Epithelial cell of esophagus (primary cell): ENCODE results near the gene TMC7.
A peak's percentile ranks its signal among the peaks of the same experiment; 100 is the strongest.

Source experiments
- DNase-seq: peaks from one replicate; pipeline ENCODE4 v3.0.0; 2010; ENCODE audit warnings: low read depth
- H3K4me3 ChIP-seq: 2 replicates; pipeline ENCODE4 v1.5.1; 2011; ENCODE audit warnings: mild to moderate bottlenecking, low read length, control low read depth
- TF ChIP-seq, protein P1 (sequence below): IDR thresholded peaks from 2 replicates; pipeline ENCODE4 v1.5.1; 2011; ENCODE audit warnings: low read depth, mild to moderate bottlenecking, low read length, control low read depth, inconsistent platforms; ENCODE audit not compliant: insufficient read depth; ENCODE audit errors: missing control alignments

TMC7 gene

DNA sequence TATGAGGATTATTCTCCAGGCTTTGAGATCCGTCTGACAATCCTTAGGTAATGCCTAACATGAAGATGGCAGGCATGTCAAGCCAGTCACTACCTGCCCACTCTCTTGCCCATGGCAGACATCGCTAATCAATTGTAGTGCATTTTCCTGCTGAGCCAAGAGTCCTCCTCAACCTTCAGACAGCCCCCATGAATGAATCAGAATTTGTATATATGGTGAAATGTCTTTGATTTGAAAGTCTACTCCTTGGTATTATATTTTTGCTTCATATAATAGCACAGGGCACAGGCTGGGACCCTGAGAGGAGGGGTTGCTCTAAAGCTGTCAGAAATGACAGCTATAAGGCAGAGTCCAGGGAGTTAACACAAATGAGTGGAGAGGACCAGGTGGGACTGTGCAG, 56.7 kb downstream of the TMC7 start:
- TF ChIP-seq, protein P1, sequence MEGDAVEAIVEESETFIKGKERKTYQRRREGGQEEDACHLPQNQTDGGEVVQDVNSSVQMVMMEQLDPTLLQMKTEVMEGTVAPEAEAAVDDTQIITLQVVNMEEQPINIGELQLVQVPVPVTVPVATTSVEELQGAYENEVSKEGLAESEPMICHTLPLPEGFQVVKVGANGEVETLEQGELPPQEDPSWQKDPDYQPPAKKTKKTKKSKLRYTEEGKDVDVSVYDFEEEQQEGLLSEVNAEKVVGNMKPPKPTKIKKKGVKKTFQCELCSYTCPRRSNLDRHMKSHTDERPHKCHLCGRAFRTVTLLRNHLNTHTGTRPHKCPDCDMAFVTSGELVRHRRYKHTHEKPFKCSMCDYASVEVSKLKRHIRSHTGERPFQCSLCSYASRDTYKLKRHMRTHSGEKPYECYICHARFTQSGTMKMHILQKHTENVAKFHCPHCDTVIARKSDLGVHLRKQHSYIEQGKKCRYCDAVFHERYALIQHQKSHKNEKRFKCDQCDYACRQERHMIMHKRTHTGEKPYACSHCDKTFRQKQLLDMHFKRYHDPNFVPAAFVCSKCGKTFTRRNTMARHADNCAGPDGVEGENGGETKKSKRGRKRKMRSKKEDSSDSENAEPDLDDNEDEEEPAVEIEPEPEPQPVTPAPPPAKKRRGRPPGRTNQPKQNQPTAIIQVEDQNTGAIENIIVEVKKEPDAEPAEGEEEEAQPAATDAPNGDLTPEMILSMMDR: no peak
- DNase-seq: no peak
- H3K4me3 ChIP-seq: no peak overlapping the region

DNA sequence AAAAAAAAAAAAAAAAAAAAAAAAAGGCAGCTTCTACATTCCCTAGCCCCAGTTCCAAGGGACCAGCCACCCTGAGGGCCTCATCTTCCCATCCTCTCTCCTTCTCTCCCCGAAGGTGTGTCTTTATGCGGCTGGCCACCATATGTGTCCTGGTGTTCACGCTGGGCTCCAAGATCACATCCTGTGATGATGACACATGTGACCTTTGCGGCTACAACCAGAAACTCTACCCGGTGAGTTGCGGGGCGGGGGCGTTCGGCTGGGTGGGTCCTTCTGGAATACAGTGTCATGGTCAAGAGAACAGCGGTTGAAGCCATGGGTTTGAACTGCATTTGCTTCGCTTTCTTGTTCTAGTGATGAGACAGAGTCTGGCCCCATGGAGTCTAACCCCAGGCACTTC, 61.0 kb downstream of the TMC7 start:
- no peak overlapping the region for H3K4me3 ChIP-seq
- DNase-seq: no peak
- TF ChIP-seq, protein P1: no peak

DNA sequence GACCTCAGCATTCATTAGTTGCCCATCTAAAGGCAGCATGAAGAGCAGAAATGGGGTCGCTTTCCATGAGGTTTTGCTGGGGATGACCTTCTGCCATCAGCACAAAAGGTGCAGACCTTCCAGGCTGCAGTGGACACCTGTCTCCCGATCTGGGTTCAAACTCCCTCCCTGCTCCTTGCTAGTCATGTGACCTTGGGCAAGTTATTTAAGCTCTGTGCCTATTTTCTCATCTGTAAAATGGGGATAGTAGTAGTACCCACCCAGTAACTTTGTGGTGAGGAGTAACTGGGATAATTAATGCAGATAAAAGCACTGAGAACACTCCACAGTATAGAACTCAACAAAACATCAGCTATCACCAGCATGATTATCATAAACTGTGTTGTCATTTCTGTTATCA, 62.3 kb downstream of the TMC7 start:
- DNase-seq: no peak
- H3K4me3 ChIP-seq: no peak overlapping the region
- TF ChIP-seq, protein P1: no peak

DNA sequence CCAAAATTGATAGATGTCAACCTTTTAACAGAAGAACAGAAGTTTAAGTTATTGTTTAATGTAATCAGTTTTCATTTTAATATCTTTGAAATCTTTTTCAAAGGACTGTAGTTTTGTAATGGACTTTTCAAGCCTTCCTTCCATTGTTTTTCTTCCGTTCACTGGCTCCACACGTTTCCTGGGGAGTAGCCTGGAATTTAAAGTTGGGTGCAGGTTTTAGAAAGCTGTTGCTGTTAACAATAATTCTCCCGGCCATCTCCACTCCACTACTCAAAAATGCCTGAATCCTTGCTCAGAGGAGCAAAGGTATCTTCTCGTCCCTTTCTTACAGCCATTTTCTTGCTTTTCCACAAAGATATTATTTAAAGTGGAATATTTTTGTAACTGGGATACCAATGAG, 79.0 kb downstream of the TMC7 start:
- no peak for DNase-seq

DNA sequence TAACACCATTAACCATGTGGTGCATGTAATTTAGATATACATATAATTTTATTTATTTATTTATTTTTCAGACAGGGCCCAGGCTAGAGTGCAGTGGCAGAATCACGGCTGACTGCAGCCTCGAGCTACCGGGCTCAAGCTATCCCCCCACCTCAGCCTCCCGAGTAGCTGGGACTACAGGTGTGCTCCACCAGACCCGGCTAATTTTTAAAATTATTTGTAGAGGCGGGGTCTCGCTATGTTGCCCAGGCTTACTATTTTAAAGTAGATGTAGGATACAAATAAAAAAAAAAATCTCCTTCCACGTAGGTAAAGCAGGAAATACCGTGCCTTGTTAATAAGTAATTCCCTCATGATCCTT, 83.2 kb downstream of the TMC7 start:
- DNase-seq: no peak
- H3K4me3 ChIP-seq: peak overlapping the region; percentile 87
- TF ChIP-seq, protein P1: no peak

More for the DNA sequence above, 79.0 kb downstream of the TMC7 start:
- TF ChIP-seq, protein P1: no peak
- H3K4me3 ChIP-seq: no peak overlapping the region

DNA sequence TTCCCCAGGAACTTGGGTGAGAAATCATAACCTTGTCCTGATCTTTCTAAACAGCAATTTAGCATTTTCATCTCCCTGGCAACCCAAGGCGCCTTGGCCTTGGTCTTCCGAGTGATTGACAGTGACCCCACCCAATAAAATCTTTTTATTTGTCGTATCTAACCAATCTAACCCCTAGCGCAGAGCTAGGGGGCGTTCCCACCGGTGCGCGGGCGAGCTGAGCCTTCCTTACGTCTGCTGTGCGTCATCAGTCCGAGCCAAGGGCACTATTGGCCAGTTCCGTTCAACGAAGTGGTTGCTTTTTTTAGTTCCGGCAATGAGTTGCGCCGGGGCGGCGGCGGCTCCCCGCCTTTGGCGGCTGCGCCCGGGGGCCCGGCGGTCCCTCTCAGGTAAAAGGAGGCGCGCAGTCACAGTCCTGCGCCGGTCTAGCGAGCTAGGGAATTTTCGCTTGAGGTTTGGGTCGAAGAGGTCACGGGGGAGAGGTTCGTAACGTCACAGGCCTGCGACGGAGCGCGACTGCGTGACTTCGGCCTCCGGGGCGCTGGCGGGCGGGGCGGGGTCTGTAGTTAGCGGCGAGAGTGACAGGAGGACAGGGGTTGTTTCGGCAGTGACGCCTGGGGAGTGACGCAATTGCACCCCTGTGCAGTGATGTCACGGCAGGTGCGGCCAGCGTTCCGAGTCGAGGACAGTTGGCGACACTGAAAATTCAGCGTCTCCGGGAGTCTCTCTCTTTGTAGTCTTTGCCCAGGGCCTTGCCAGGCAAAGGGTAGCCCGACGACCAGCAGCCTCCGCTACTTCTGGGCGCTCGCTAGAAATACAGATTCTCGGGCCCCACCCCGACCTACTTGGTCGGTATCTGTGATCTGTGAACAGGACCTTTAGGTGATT, 83.9 kb downstream of the TMC7 start, which contains the start of gene COQ7:
COQ7 (plus strand) TSS at position 266 of the 888 bp plus-strand sequence; CDS start at position 317, 51 bp downstream.
- TF ChIP-seq, protein P1: no peak
- peak; percentile 100 for DNase-seq
- peak within 1 kb of the TSS; percentile 87 for H3K4me3 ChIP-seq
